Vagina (tissue), 2 donors: ENCODE data around the gene PUS10.

Source experiments
- CTCF ChIP-seq, 3 experiments: fragments of 450-650 bp in 2 of 3; fragments of 200-600 bp in 1 of 3; sonication (generic) in 1 of 3; IDR thresholded peaks; one replicate each; pipeline ENCODE4 v1.5.1; 2017 to 2019; ENCODE audit warnings: antibody characterized with exemption in 3 of 3, mild to moderate bottlenecking in 2 of 3, moderate library complexity in 2 of 3
- POLR2A ChIP-seq, 2 donors: fragments of 450-650 bp; IDR thresholded peaks; one replicate each; pipeline ENCODE4 v1.6.1; 2017; ENCODE audit warnings: antibody characterized with exemption in 2 of 2, mild to moderate bottlenecking in 2 of 2, moderate library complexity in 2 of 2
- POLR2AphosphoS5 ChIP-seq, 2 donors: sonication (generic); formaldehyde crosslinking; IDR thresholded peaks; one replicate each; pipeline ENCODE4 v1.9.0; 2017; ENCODE audit warnings: antibody characterized with exemption in 2 of 2, mild to moderate bottlenecking in 2 of 2, low read depth in 1 of 2; ENCODE audit not compliant: insufficient read depth in 1 of 2

GRCh38 chr2:60938301-60938700, 79.8 kb downstream of the PUS10 start:
- TF ChIP-seq CTCF (IDR thresholded peaks at IDR 0.05) = no peak
- no peak for TF ChIP-seq POLR2A (IDR thresholded peaks at IDR 0.05)
- TF ChIP-seq POLR2AphosphoS5 (IDR thresholded peaks at IDR 0.05; ENCODE audit: insufficient read depth in 1 of 2, low read depth in 1 of 2) = no peak
